HT-29 (cell line): ENCODE measurements around the gene ZNF329. TPM values are rescaled to one million over a fixed set of nuclear protein-coding genes. Genes with fewer than 3 reads are reported as not detected.

ENCODE experiments used
- total RNA-seq: library from RNA; depleted of rRNA; stranded (reverse); fragments of >200 nt; shearing (Covaris generic); gene quantifications from 2 replicates; pipeline ENCODE4 v1.2.3, GENCODE V29; 2014; rRNA removed

The ZNF329 gene
- total RNA-seq, 1 experiment from 2014 or later = 4.2 TPM

Other genes with a start within 250 kb of the ZNF329 start
- gene ZNF417, start 234.2 kb downstream of the ZNF329 start, total RNA-seq = 9.4 and 9.8 TPM in 2 replicates
- not detected in 2 replicates for gene ZNF418, start 215.4 kb downstream of the ZNF329 start, total RNA-seq
- not detected in 2 replicates for gene ZNF256, start 203.1 kb downstream of the ZNF329 start, total RNA-seq
- gene C19orf18, start 176.3 kb downstream of the ZNF329 start, total RNA-seq = not detected in 2 replicates
- gene ZNF606, start 148.0 kb downstream of the ZNF329 start, total RNA-seq = not detected in 2 replicates
- not detected in 2 replicates for gene ZSCAN1, start 116.8 kb downstream of the ZNF329 start, total RNA-seq
- gene ZNF135, start 91.5 kb downstream of the ZNF329 start, total RNA-seq = not detected in 2 replicates
- gene ZSCAN18, start 52.6 kb downstream of the ZNF329 start, total RNA-seq = not detected in 2 replicates
- 11.1 and 19.7 TPM in 2 replicates for gene ZNF274, start 32.3 kb upstream of the ZNF329 start, total RNA-seq
- gene ZNF544, start 78.1 kb upstream of the ZNF329 start, total RNA-seq = 60.1 and 64.8 TPM in 2 replicates
- gene ZNF8, start 128.2 kb upstream of the ZNF329 start, total RNA-seq = 6.4 and 8.5 TPM in 2 replicates
- gene ERVK3-1, start 154.6 kb upstream of the ZNF329 start, total RNA-seq = 74.2 and 83.4 TPM in 2 replicates
- gene ZSCAN22, start 176.2 kb upstream of the ZNF329 start, total RNA-seq = 3.6 and 3.7 TPM in 2 replicates
- 0.47 TPM in 1 of 2 replicates, not detected in the other for gene A1BG, start 202.7 kb upstream of the ZNF329 start, total RNA-seq
- gene ZNF497, start 212.0 kb upstream of the ZNF329 start, total RNA-seq = 2.0 and 6.0 TPM in 2 replicates
- gene ZNF837, start 230.2 kb upstream of the ZNF329 start, total RNA-seq = 8.3 and 10.4 TPM in 2 replicates
- gene RPS5, start 236.5 kb upstream of the ZNF329 start, total RNA-seq = 5,822 and 6,132 TPM in 2 replicates
- 0.58 and 0.99 TPM in 2 replicates for gene RNF225, start 244.9 kb upstream of the ZNF329 start, total RNA-seq